K562 (cell line): ENCODE measurements around the gene GJB6. TPM values are rescaled to one million over a fixed set of nuclear protein-coding genes. Genes with fewer than 3 reads are reported as not detected.

Source experiments
- ATF4 ChIP-seq: fragments of 450-650 bp; formaldehyde crosslinking; IDR thresholded peaks from 2 replicates; pipeline ENCODE4 v1.4.0; 2022; ENCODE audit warnings: mild to moderate bottlenecking, moderate library complexity
- CBX8 ChIP-seq: fragments of 200-600 bp; sonication (generic); IDR thresholded peaks from 2 replicates; pipeline ENCODE4 v1.6.1; 2012; ENCODE audit warnings: borderline replicate concordance, mixed run types, low read depth, mild to moderate bottlenecking, moderate library complexity, mixed read lengths, low read length, control low read depth, inconsistent platforms; ENCODE audit not compliant: poor library complexity, severe bottlenecking; ENCODE audit errors: extremely low read depth
- TCF3 ChIP-seq: sonication (generic); formaldehyde crosslinking; IDR thresholded peaks from 2 replicates; pipeline ENCODE4 v1.4.0; 2020; ENCODE audit warnings: mild to moderate bottlenecking, missing genetic modification reagents
- TFE3 ChIP-seq: fragments of 450-650 bp; formaldehyde crosslinking; IDR thresholded peaks from 2 replicates; pipeline ENCODE4 v1.4.0; 2020; ENCODE audit warnings: mild to moderate bottlenecking, mixed read lengths
- TSC22D4 ChIP-seq: fragments of 450-650 bp; IDR thresholded peaks from 2 replicates; pipeline ENCODE4 v1.6.1; 2016; ENCODE audit warnings: missing genetic modification characterization, missing biosample characterization, control low read depth
- ZNF197 ChIP-seq: fragments of 200-800 bp; sonication (Bioruptor generic); IDR thresholded peaks from 2 replicates; pipeline ENCODE4 v1.6.1; 2016; ENCODE audit warnings: low read depth, missing genetic modification characterization, missing compliant biosample characterization
- ZNF668 ChIP-seq: fragments of 250-450 bp; sonication (Bioruptor Pico); IDR thresholded peaks from 2 replicates; pipeline ENCODE4 v1.8.0; 2022; ENCODE audit warnings: mild to moderate bottlenecking, inconsistent platforms
- ZNF695 ChIP-seq: fragments of 450-650 bp; formaldehyde crosslinking; IDR thresholded peaks from 2 replicates; pipeline ENCODE4 v1.4.0; 2020; ENCODE audit warnings: mild to moderate bottlenecking, moderate library complexity
- polyA plus RNA-seq, 8 experiments: library from polyadenylated mRNA; depleted of rRNA in 4 of 8; stranded (reverse) in 5 of 8; unstranded in 3 of 8; fragments of >200 nt; fragmentation: Nextera tagmentation in 2 of 8; fragmentation: Illumina TruSeq in 1 of 8; extraction: Ambion mirVana in 2 of 8; extraction: Trizol in 1 of 8; gene quantifications; 2 replicates each; pipeline versions ENCODE4 v1.2.1 to v1.2.3, GENCODE V29; 2011 to 2014; ENCODE audit warnings: inconsistent platforms in 1 of 8, missing spikeins in 1 of 8
- total RNA-seq, 7 experiments: library from RNA; depleted of rRNA in 6 of 7; stranded (reverse); fragments of >200 nt in 6 of 7; fragmentation: Illumina TruSeq in 2 of 7; extraction: Trizol in 2 of 7; gene quantifications; 2 replicates each; pipeline versions ENCODE4 v1.2.1 to v1.2.3, GENCODE V29; 2011 to 2021; ENCODE audit warnings: low replicate concordance in 1 of 7

Gene GJB6
- total and polyA plus RNA-seq, 9 of the 15 experiments (the other 6 are each of a cell fraction or from before 2014, with no cell fraction given), result not detected

GRCh38 chr13:20264271-20265018, 32.3 kb upstream of the GJB6 start (continued):
- no peak for TF ChIP-seq TFE3 (CRISPR knock-in tag)
- TF ChIP-seq ATF4 (CRISPR knock-in tag), result no peak
- TF ChIP-seq TCF3 (CRISPR knock-in tag), result no peak
- no peak for TF ChIP-seq TSC22D4 (tag)
- TF ChIP-seq CBX8, result no peak
- TF ChIP-seq ZNF197, result no peak
- no peak for TF ChIP-seq ZNF695 (CRISPR knock-in tag)
- no peak for TF ChIP-seq ZNF668
